Measurements from ENCODE around the gene SLC35A3. TPM values are rescaled to one million over a fixed set of nuclear protein-coding genes. Genes with fewer than 3 reads are reported as not detected.

The SLC35A3 gene
- total RNA-seq, 1 experiment from 2014 or later: 21.6 TPM

DNA sequence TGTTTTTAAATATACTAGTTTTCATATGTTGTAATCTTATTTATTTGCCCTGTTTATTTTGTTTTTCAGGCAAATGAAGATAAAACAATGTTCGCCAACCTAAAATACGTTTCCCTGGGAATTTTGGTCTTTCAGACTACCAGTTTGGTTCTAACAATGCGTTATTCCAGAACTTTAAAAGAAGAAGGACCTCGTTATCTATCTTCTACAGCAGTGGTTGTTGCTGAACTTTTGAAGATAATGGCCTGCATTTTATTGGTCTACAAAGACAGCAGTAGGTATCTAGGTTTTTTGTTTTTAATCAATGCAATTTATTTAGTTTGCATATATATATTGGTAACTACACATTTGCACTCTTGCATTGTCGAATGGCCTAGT, 23.7 kb downstream of the SLC35A3 start:
- no peaks in the 10 kb centered on the region for H4K20me1 ChIP-seq (ENCODE audit: insufficient read depth)
- intact Hi-C loops (cut with micrococcal nuclease): no loop called here
- ATAC-seq: no peak
- peaks cover 38% of the 10 kb centered on the region for H3K79me2 ChIP-seq (ENCODE audit: insufficient read depth, low read length)
- no peak overlapping the region for H2AFZ ChIP-seq (ENCODE audit: low read depth, low read length, poor library complexity, severe bottlenecking)
- ChIA-PET POLR2A (no interaction called here), RAD21 (ENCODE audit: low non-redundant PET in 1 of 2, low total read pairs in 2 of 2, uncharacterized antibody in 2 of 2, unreplicated experiment in 2 of 2) (no interaction called here), CTCF (no interaction called here)
- no peak for DNase-seq (ENCODE audit: low read depth, low spot score)
- BruUV-seq (replicated peaks): no TSS peak
- H3K27ac ChIP-seq (ENCODE audit: low read depth, low read length): no peak overlapping the region
- TF ChIP-seq CEBPB (IDR thresholded peaks at IDR 0.05; ENCODE audit: low read depth): no peak
- no peak for TF ChIP-seq YY1 (IDR thresholded peaks at IDR 0.05; ENCODE audit: extremely low read depth, insufficient replicate concordance, low read depth, low read length)
- TF ChIP-seq, protein P1, sequence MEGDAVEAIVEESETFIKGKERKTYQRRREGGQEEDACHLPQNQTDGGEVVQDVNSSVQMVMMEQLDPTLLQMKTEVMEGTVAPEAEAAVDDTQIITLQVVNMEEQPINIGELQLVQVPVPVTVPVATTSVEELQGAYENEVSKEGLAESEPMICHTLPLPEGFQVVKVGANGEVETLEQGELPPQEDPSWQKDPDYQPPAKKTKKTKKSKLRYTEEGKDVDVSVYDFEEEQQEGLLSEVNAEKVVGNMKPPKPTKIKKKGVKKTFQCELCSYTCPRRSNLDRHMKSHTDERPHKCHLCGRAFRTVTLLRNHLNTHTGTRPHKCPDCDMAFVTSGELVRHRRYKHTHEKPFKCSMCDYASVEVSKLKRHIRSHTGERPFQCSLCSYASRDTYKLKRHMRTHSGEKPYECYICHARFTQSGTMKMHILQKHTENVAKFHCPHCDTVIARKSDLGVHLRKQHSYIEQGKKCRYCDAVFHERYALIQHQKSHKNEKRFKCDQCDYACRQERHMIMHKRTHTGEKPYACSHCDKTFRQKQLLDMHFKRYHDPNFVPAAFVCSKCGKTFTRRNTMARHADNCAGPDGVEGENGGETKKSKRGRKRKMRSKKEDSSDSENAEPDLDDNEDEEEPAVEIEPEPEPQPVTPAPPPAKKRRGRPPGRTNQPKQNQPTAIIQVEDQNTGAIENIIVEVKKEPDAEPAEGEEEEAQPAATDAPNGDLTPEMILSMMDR (IDR thresholded peaks at IDR 0.05 in 2 of 3, conservative IDR thresholded peaks at IDR 0.05 in 1 of 3; ENCODE audit: borderline replicate concordance in 1 of 3, insufficient read depth in 1 of 3, low read depth in 2 of 3, low read length in 2 of 3): no peak
- no peak overlapping the region for H3K4me2 ChIP-seq (ENCODE audit: low read length)
- H3K9me3 ChIP-seq (ENCODE audit: control insufficient read depth in 1 of 2, insufficient read depth in 1 of 2, low read depth in 1 of 2, low read length in 2 of 2): no peaks in the 10 kb centered on the region; a peak in 1 of 4 replicates
- no peak overlapping the region for H3K9ac ChIP-seq (ENCODE audit: low read length)
- no peak overlapping the region for H3K4me3 ChIP-seq (replicated peaks in 1 of 2; ENCODE audit: low read depth in 1 of 2, low read length in 2 of 2)
- H3K36me3 ChIP-seq (ENCODE audit: control insufficient read depth in 1 of 2, insufficient read depth in 2 of 2, low read length in 2 of 2): peaks cover 4% of the 10 kb centered on the region in 2 experiments; a peak in 1 of 4 replicates
- H3K9me2 ChIP-seq (ENCODE audit: insufficient read depth): no peaks in the 10 kb centered on the region
- peaks cover 0 to 7% of the 10 kb centered on the region in 2 experiments; a peak in 2 of 4 replicates for H3K4me1 ChIP-seq (ENCODE audit: control insufficient read depth in 1 of 2, insufficient read depth in 2 of 2, low read length in 2 of 2)
- H3K27me3 ChIP-seq (ENCODE audit: insufficient read depth, low read length): no peaks in the 10 kb centered on the region

DNA sequence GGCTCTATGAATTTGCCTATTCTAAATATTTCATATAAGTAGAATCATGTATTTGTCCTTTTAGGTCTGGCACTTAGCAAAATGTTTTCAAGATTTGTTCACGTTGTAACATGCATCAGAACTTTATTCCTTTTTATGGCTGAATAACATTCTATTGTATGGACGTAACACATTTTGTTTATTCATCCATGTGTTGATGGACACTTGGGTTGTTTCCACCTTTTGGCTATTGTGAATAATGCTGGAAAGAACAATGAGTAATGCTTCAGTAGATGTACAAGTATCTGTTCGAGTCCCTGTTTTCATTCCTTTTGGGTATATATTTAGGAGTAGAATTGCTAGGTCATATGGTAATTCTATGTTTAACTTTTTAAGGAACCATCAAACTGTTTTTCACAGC, 24.7 kb downstream of the SLC35A3 start:
- Histone ChIP-seq H3K27ac (ENCODE audit: low read depth, low read length) (no peak overlapping the region), H3K9ac (ENCODE audit: low read length) (no peak overlapping the region), H2AFZ (ENCODE audit: low read depth, low read length, poor library complexity, severe bottlenecking) (no peak overlapping the region), H3K36me3 (ENCODE audit: control insufficient read depth in 1 of 2, insufficient read depth in 2 of 2, low read length in 2 of 2) (peaks cover 4% of the 10 kb centered on the region in 2 experiments; a peak in 1 of 4 replicates), H3K4me3 (replicated peaks in 1 of 2; ENCODE audit: low read depth in 1 of 2, low read length in 2 of 2) (no peak overlapping the region), H3K79me2 (ENCODE audit: insufficient read depth, low read length) (peaks cover 28% of the 10 kb centered on the region), H3K27me3 (ENCODE audit: insufficient read depth, low read length) (no peaks in the 10 kb centered on the region), H3K9me2 (ENCODE audit: insufficient read depth) (no peaks in the 10 kb centered on the region), H3K4me1 (ENCODE audit: control insufficient read depth in 1 of 2, insufficient read depth in 2 of 2, low read length in 2 of 2) (peaks cover 0 to 7% of the 10 kb centered on the region in 2 experiments; a peak in 2 of 4 replicates), H3K4me2 (ENCODE audit: low read length) (no peak overlapping the region), H4K20me1 (ENCODE audit: insufficient read depth) (no peaks in the 10 kb centered on the region), H3K9me3 (ENCODE audit: control insufficient read depth in 1 of 2, insufficient read depth in 1 of 2, low read depth in 1 of 2, low read length in 2 of 2) (no peaks in the 10 kb centered on the region; a peak in 1 of 4 replicates)
- no peak for DNase-seq (ENCODE audit: low read depth, low spot score)
- RAD21 ChIA-PET (ENCODE audit: low non-redundant PET in 1 of 2, low total read pairs in 2 of 2, uncharacterized antibody in 2 of 2, unreplicated experiment in 2 of 2): no interaction called here
- intact Hi-C loops (cut with micrococcal nuclease): no loop called here
- POLR2A ChIA-PET: no interaction called here
- ATAC-seq: no peak
- CTCF ChIA-PET: no interaction called here
- no TSS peak for BruUV-seq (replicated peaks)
- no peak for TF ChIP-seq CBX3 (IDR thresholded peaks at IDR 0.05; ENCODE audit: low read depth)
- TF ChIP-seq YY1 (IDR thresholded peaks at IDR 0.05; ENCODE audit: extremely low read depth, insufficient replicate concordance, low read depth, low read length): no peak
- TF ChIP-seq, protein P1 (IDR thresholded peaks at IDR 0.05 in 2 of 3, conservative IDR thresholded peaks at IDR 0.05 in 1 of 3; ENCODE audit: borderline replicate concordance in 1 of 3, insufficient read depth in 1 of 3, low read depth in 2 of 3, low read length in 2 of 3): no peak
- TF ChIP-seq ZNF274 (IDR thresholded peaks at IDR 0.05; ENCODE audit: low read depth, low read length): no peak
